Fibroblast of lung (primary cell): ENCODE results near the gene UBIAD1.

ENCODE experiments used
- CTCF ChIP-seq, 2 donors: IDR thresholded peaks in 1 of 2; conservative IDR thresholded peaks in 1 of 2; 1 replicate in 1 of 2; 2 replicates in 1 of 2; pipeline ENCODE4 v1.5.1; 2011 to 2012; ENCODE audit warnings: low read length in 2 of 2, control low read depth in 1 of 2, inconsistent platforms in 1 of 2, low read depth in 1 of 2, mild to moderate bottlenecking in 1 of 2
- EZH2 ChIP-seq: IDR thresholded peaks from 2 replicates; pipeline ENCODE4 v1.5.1; 2012; ENCODE audit warnings: low read length, control low read depth, mild to moderate bottlenecking; ENCODE audit errors: missing control alignments

- TF ChIP-seq CTCF (conservative IDR thresholded peaks at IDR 0.05 in 1 of 2, IDR thresholded peaks at IDR 0.05 in 1 of 2; ENCODE audit: low read depth in 1 of 2, low read length in 2 of 2), result no peak
- TF ChIP-seq EZH2, result no peak
These were observed 29.4 kb downstream of the UBIAD1 start for GRCh38 chr1:11302366-11302765.
